PFSK-1 (cell line): Measurements from ENCODE around the gene LGALS9.

Experiments
- FOXP2 ChIP-seq: optimal IDR thresholded peaks from 2 replicates; pipeline ENCODE3; 2011; ENCODE audit warnings: borderline replicate concordance, control low read depth, inconsistent platforms; ENCODE audit not compliant: insufficient read depth; ENCODE audit errors: extremely low read length, extremely low read depth
- POLR2AphosphoS5 ChIP-seq: IDR thresholded peaks from 2 replicates; pipeline ENCODE4 v1.6.1; 2012; ENCODE audit warnings: low read depth, mild to moderate bottlenecking, control low read depth, low read length, moderate library complexity
- SIN3A ChIP-seq: IDR thresholded peaks from 2 replicates; pipeline ENCODE4 v1.6.1; 2012; ENCODE audit warnings: mild to moderate bottlenecking, low read length, moderate library complexity, borderline replicate concordance; ENCODE audit not compliant: insufficient read depth
- TAF1 ChIP-seq: IDR thresholded peaks from 2 replicates; pipeline ENCODE4 v1.6.1; 2012; ENCODE audit warnings: low read length, control low read depth, borderline replicate concordance; ENCODE audit not compliant: insufficient read depth
- TF ChIP-seq, protein P1 (sequence below), 2 experiments: IDR thresholded peaks; 2 replicates each; pipeline versions ENCODE4 v1.6.1 to v1.8.0; 2011 to 2012; ENCODE audit warnings: low read depth in 2 of 2, low read length in 2 of 2, control low read depth in 1 of 2, inconsistent platforms in 1 of 2, mild to moderate bottlenecking in 1 of 2, moderate library complexity in 1 of 2; ENCODE audit not compliant: insufficient read depth in 1 of 2

Gene LGALS9

DNA sequence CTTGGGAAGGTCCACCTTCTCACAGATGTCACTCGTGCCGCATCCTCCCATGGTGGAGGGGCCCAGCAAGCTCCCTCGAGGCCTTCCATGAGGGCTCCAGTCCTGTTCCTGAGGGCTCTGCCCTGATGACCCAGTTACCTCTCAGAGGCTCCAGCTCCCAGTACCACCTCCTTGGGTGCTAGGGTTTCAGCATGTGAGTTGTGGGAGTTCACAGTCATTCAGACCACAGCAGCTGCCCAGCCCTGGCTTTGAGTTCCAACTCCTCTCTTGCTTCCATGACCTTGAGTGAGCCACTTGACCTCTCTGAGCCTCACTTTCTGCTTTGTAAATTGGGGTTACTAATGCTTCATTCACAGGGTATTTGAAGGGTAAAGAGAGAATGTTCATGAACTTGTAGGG, 37.1 kb upstream of the LGALS9 start:
- TF ChIP-seq SIN3A (no peak), TAF1 (no peak), POLR2AphosphoS5 (no peak), FOXP2 (no peak)
- TF ChIP-seq, protein P1, sequence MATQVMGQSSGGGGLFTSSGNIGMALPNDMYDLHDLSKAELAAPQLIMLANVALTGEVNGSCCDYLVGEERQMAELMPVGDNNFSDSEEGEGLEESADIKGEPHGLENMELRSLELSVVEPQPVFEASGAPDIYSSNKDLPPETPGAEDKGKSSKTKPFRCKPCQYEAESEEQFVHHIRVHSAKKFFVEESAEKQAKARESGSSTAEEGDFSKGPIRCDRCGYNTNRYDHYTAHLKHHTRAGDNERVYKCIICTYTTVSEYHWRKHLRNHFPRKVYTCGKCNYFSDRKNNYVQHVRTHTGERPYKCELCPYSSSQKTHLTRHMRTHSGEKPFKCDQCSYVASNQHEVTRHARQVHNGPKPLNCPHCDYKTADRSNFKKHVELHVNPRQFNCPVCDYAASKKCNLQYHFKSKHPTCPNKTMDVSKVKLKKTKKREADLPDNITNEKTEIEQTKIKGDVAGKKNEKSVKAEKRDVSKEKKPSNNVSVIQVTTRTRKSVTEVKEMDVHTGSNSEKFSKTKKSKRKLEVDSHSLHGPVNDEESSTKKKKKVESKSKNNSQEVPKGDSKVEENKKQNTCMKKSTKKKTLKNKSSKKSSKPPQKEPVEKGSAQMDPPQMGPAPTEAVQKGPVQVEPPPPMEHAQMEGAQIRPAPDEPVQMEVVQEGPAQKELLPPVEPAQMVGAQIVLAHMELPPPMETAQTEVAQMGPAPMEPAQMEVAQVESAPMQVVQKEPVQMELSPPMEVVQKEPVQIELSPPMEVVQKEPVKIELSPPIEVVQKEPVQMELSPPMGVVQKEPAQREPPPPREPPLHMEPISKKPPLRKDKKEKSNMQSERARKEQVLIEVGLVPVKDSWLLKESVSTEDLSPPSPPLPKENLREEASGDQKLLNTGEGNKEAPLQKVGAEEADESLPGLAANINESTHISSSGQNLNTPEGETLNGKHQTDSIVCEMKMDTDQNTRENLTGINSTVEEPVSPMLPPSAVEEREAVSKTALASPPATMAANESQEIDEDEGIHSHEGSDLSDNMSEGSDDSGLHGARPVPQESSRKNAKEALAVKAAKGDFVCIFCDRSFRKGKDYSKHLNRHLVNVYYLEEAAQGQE (IDR thresholded peaks at IDR 0.05; ENCODE audit: insufficient read depth in 1 of 2, low read depth in 2 of 2, low read length in 2 of 2) = no peak

DNA sequence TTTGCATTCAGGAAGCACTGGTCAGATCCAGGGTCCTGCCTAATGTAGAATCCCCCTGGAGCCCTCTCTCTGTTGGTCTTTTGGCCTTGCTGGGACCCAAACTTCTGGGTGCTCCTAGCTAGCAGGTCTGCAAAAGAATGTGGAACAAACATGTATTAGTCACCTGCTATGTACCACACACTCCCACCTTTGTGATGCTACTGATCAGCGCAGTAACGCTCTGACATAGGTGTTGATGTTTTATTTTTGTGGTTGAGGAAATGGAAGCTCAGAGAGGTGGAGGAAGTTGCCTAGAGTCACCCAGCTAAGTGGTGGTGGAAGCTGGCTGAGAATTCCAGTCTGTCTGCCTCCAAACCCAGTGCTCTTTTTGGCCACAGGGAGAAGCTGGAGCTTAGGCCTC, 35.8 kb upstream of the LGALS9 start:
- TF ChIP-seq SIN3A (no peak), TAF1 (no peak), POLR2AphosphoS5 (no peak), FOXP2 (no peak)
- TF ChIP-seq, protein P1 (IDR thresholded peaks at IDR 0.05; ENCODE audit: insufficient read depth in 1 of 2, low read depth in 2 of 2, low read length in 2 of 2) = no peak

DNA sequence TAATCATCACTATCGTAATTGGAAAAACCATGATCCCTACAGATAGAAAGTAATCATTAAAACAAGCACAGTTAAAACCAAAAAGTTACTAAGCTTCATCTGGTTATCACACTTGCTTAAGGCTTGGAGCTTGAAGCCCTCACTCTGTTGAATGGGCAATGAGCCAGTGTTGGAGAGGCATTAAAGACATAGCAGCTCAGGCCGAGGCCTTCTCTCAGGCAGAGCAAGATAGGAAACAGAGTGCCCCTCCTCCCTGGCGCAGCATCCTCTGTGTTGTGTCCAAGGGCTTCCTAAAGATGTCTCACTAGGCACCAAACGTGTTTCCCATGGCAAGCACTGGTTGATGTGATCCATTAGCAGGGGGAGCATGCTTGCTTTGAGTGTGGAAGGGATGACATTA, 34.9 kb upstream of the LGALS9 start:
- TF ChIP-seq FOXP2 = no peak
- TF ChIP-seq, protein P1 (IDR thresholded peaks at IDR 0.05; ENCODE audit: insufficient read depth in 1 of 2, low read depth in 2 of 2, low read length in 2 of 2) = no peak
- TF ChIP-seq TAF1 = no peak
- TF ChIP-seq POLR2AphosphoS5 = no peak
- TF ChIP-seq SIN3A = no peak

DNA sequence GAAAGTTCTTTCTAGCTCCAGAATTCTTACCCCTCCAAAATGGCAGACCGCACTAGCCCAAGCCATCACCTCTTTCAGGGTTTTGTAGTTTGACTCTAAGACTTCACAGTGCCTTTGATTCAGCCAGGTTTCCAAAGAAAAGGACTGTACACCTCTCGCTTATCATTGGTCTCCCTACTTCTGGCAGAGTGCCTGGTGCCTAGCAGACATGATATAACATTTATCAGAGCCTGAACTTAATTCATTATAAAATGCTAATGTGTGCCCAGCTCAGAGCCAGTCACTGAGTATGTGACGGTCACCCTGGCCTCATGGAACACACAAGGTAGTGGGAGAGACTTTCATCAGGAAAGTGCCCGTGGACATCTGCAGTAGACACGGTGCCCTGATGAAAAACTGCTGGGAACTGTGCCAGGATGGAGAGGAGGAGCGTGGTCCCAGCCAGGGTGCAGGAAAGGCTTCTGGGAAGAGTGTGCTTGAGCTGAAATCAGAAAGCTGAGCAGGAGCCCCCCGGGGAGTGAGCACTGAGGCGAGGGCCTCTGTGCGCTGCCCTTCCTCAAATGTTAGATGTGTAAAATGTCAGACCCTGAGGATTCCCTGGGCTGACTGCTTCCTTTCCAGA, 34.3 kb upstream of the LGALS9 start:
- TF ChIP-seq TAF1 (no peak), POLR2AphosphoS5 (no peak), FOXP2 (no peak), SIN3A (no peak)
- TF ChIP-seq, protein P1 (IDR thresholded peaks at IDR 0.05; ENCODE audit: insufficient read depth in 1 of 2, low read depth in 2 of 2, low read length in 2 of 2) = no peak
